Liver (tissue), 9 donors: ENCODE measurements around the gene ZBTB17. TPM values are rescaled to one million over a fixed set of nuclear protein-coding genes. Genes with fewer than 3 reads are reported as not detected.

Experiments used
- DNase-seq: peaks from one replicate; pipeline ENCODE4 v3.0.0-alpha.2; 2017; ENCODE audit warnings: low spot score
- H3K27ac ChIP-seq, 2 donors: one replicate each; pipeline ENCODE4 v1.7.0; 2013; ENCODE audit warnings: inconsistent platforms in 2 of 2, low read length in 2 of 2, control low read depth in 1 of 2, low read depth in 1 of 2, mild to moderate bottlenecking in 1 of 2
- H3K27me3 ChIP-seq, 4 donors: one replicate each; pipeline versions ENCODE4 v1.6.1 to v1.7.0; 2013; ENCODE audit warnings: low read length in 3 of 4, inconsistent platforms in 1 of 4, mild to moderate bottlenecking in 1 of 4, moderate library complexity in 1 of 4; ENCODE audit not compliant: control insufficient read depth in 4 of 4, insufficient read depth in 4 of 4
- H3K36me3 ChIP-seq, 4 donors: one replicate each; pipeline versions ENCODE4 v1.6.1 to v1.7.0; 2013; ENCODE audit warnings: low read length in 3 of 4, mild to moderate bottlenecking in 3 of 4, low read depth in 1 of 4, moderate library complexity in 1 of 4; ENCODE audit not compliant: control insufficient read depth in 4 of 4, insufficient read depth in 3 of 4
- H3K4me1 ChIP-seq, 4 donors: one replicate each; pipeline versions ENCODE4 v1.6.1 to v1.7.0; 2013; ENCODE audit warnings: low read length in 3 of 4, mild to moderate bottlenecking in 3 of 4, moderate library complexity in 1 of 4; ENCODE audit not compliant: control insufficient read depth in 4 of 4, insufficient read depth in 4 of 4
- H3K4me3 ChIP-seq, 3 donors: one replicate each; pipeline versions ENCODE4 v1.6.1 to v1.7.0; 2013; ENCODE audit warnings: low read length in 3 of 3, control low read depth in 1 of 3, low read depth in 1 of 3, mild to moderate bottlenecking in 1 of 3
- H3K9ac ChIP-seq, 2 donors: one replicate each; pipeline ENCODE4 v1.7.0; 2013; ENCODE audit warnings: low read length in 2 of 2, mild to moderate bottlenecking in 2 of 2, moderate library complexity in 2 of 2, control low read depth in 1 of 2, low read depth in 1 of 2
- H3K9me3 ChIP-seq, 4 donors: one replicate each; pipeline versions ENCODE4 v1.6.1 to v1.7.0; 2013; ENCODE audit warnings: low read length in 3 of 4; ENCODE audit not compliant: control insufficient read depth in 4 of 4
- ATF3 ChIP-seq: IDR thresholded peaks from 2 replicates; pipeline ENCODE4 v1.6.1; 2016; ENCODE audit warnings: antibody characterized with exemption
- CTCF ChIP-seq: fragments of 150-350 bp; IDR thresholded peaks from 2 replicates; pipeline ENCODE4 v1.5.1; 2017; ENCODE audit warnings: improper control_type of control experiment, low read depth, low read length; ENCODE audit not compliant: missing input control
- EGR1 ChIP-seq, 2 donors: IDR thresholded peaks; 2 replicates each; pipeline ENCODE4 v1.6.1; 2016 to 2018; ENCODE audit warnings: antibody characterized with exemption in 2 of 2, low read depth in 2 of 2
- FOXA1 ChIP-seq: IDR thresholded peaks from 2 replicates; pipeline ENCODE4 v1.6.1; 2016; ENCODE audit warnings: antibody characterized with exemption
- FOXA2 ChIP-seq: IDR thresholded peaks from 2 replicates; pipeline ENCODE4 v1.6.1; 2016; ENCODE audit warnings: antibody characterized with exemption
- GABPA ChIP-seq, 2 donors: IDR thresholded peaks in 1 of 2; conservative IDR thresholded peaks in 1 of 2; 2 replicates each; pipeline ENCODE4 v1.6.1; 2016; ENCODE audit warnings: antibody characterized with exemption in 2 of 2, mild to moderate bottlenecking in 1 of 2, moderate library complexity in 1 of 2
- HNF4A ChIP-seq, 2 donors: conservative IDR thresholded peaks; 2 replicates each; pipeline ENCODE4 v1.6.1; 2016; ENCODE audit warnings: antibody characterized with exemption in 2 of 2, mild to moderate bottlenecking in 2 of 2
- HNF4G ChIP-seq: IDR thresholded peaks from 2 replicates; pipeline ENCODE4 v1.6.1; 2016; ENCODE audit warnings: antibody characterized with exemption
- JUND ChIP-seq, 2 donors: IDR thresholded peaks; 2 replicates each; pipeline ENCODE4 v1.6.1; 2016; ENCODE audit warnings: antibody characterized with exemption in 2 of 2
- MAX ChIP-seq: IDR thresholded peaks from 2 replicates; pipeline ENCODE4 v1.6.1; 2016; ENCODE audit warnings: antibody characterized with exemption
- NR2F2 ChIP-seq: IDR thresholded peaks from 2 replicates; pipeline ENCODE4 v1.6.1; 2016; ENCODE audit warnings: antibody characterized with exemption
- RAD21 ChIP-seq, 2 donors: IDR thresholded peaks; 2 replicates each; pipeline ENCODE4 v1.6.1; 2016; ENCODE audit warnings: antibody characterized with exemption in 2 of 2, mild to moderate bottlenecking in 2 of 2
- REST ChIP-seq: IDR thresholded peaks from 2 replicates; pipeline ENCODE4 v1.6.1; 2016; ENCODE audit warnings: antibody characterized with exemption, mild to moderate bottlenecking
- RXRA ChIP-seq, 2 donors: IDR thresholded peaks; 2 replicates each; pipeline ENCODE4 v1.6.1; 2017 to 2018; ENCODE audit warnings: antibody characterized with exemption in 2 of 2, mild to moderate bottlenecking in 1 of 2
- SP1 ChIP-seq: IDR thresholded peaks from 2 replicates; pipeline ENCODE4 v1.6.1; 2018; ENCODE audit warnings: antibody characterized with exemption, mild to moderate bottlenecking
- TAF1 ChIP-seq: conservative IDR thresholded peaks from 2 replicates; pipeline ENCODE4 v1.6.1; 2016; ENCODE audit warnings: antibody characterized with exemption, mild to moderate bottlenecking
- YY1 ChIP-seq: IDR thresholded peaks from 2 replicates; pipeline ENCODE4 v1.6.1; 2016; ENCODE audit warnings: antibody characterized with exemption, mild to moderate bottlenecking
- ZBTB33 ChIP-seq: IDR thresholded peaks from 2 replicates; pipeline ENCODE4 v1.6.1; 2016; ENCODE audit warnings: antibody characterized with exemption
- WGBS: extraction: QIAGEN DNeasy Blood & Tissue Kit; methylation state at CpG from one replicate; pipeline ENCODE4 v1.1.7; 2013; 5-methylcytosine and 5-hydroxymethylcytosine counted together
- polyA plus RNA-seq, 2 donors: library from polyadenylated mRNA; stranded (reverse) in 1 of 2; unstranded in 1 of 2; fragments of 200-250 nt in 1 of 2; fragments of >200 nt in 1 of 2; fragmentation: Nextera tagmentation in 1 of 2; extraction: Ambion mirVana in 1 of 2; gene quantifications; one replicate each; pipeline versions ENCODE4 v1.2.1 to v1.2.3, GENCODE V29; 2013 to 2015
- total RNA-seq, 2 donors: library from RNA; depleted of rRNA; stranded (reverse); fragments of >200 nt; gene quantifications; one replicate each; pipeline ENCODE4 v1.2.3, GENCODE V29; 2014
- donor health status: healthy.
- donor health status: healthy.
- donor health status: healthy.
- donor health status: healthy.
- donor health status: healthy.

The ZBTB17 gene
- total and polyA plus RNA-seq, 4 donors, result 8.9 to 15.1 (median 9.9) TPM

GRCh38 chr1:15958111-15958510 lies 17.8 kb downstream of the ZBTB17 start:
- H3K36me3 ChIP-seq, result peaks cover 0 to 2% (median 0%) of the 10 kb centered on the region in 4 donors
- no peak overlapping the region for H3K27ac ChIP-seq
- H3K27me3 ChIP-seq, result no peaks in the 10 kb centered on the region
- DNase-seq, result no peak
- H3K9me3 ChIP-seq, result no peaks in the 10 kb centered on the region
- WGBS, result 77% methylated on average over 5 of the region's 5 CpGs
- peaks cover 0 to 4% (median 0%) of the 10 kb centered on the region in 4 donors for H3K4me1 ChIP-seq
- H3K9ac ChIP-seq, result no peak overlapping the region
- no peak overlapping the region for H3K4me3 ChIP-seq
- no peak for TF ChIP-seq SP1
- no peak for TF ChIP-seq FOXA1
- no peak for TF ChIP-seq MAX

GRCh38 chr1:15957221-15958095 lies 18.4 kb downstream of the ZBTB17 start:
- Histone ChIP-seq H3K4me3 (no peak overlapping the region), H3K4me1 (peaks cover 0 to 4% (median 0%) of the 10 kb centered on the region in 4 donors), H3K9ac (no peak overlapping the region), H3K27me3 (no peaks in the 10 kb centered on the region), H3K9me3 (no peaks in the 10 kb centered on the region), H3K27ac (no peak overlapping the region), H3K36me3 (peaks cover 0 to 2% (median 0%) of the 10 kb centered on the region in 4 donors)
- TF ChIP-seq CTCF (no peak), GABPA (IDR thresholded peaks at IDR 0.05 in 1 of 2, conservative IDR thresholded peaks at IDR 0.05 in 1 of 2) (no peak), REST (no peak), YY1 (no peak), FOXA1 (no peak), HNF4G (no peak), RAD21 (IDR thresholded peaks at IDR 0.05) (no peak), SP1 (no peak), FOXA2 (no peak), RXRA (IDR thresholded peaks at IDR 0.05) (no peak), EGR1 (IDR thresholded peaks at IDR 0.05; ENCODE audit: low read depth in 2 of 2) (no peak), ZBTB33 (no peak), MAX (no peak), NR2F2 (no peak), JUND (IDR thresholded peaks at IDR 0.05) (no peak), TAF1 (no peak), HNF4A (conservative IDR thresholded peaks at IDR 0.05) (no peak), ATF3 (no peak)
- no peak for DNase-seq
- WGBS, result 90% methylated on average over 15 of the region's 15 CpGs
